ENCODE measurements around the gene RASSF10.

GRCh38 chr11:13008061-13008435 is 1.1 kb upstream of the RASSF10 start:
- TF ChIP-seq POLR2A (IDR thresholded peaks at IDR 0.05; ENCODE audit: low read length): no peak
- TF ChIP-seq GATA1 (IDR thresholded peaks at IDR 0.05; ENCODE audit: low read depth, low read length): no peak

All from erythroblast (primary cell).